GM18499 (cell line): ENCODE data around the gene PPP6R2.

Experiments used
- ATAC-seq: cut with Tn5 transposase; IDR thresholded peaks from one replicate; pipeline ENCODE4 v1.9.1; 2021; ENCODE audit warnings: moderate number of reproducible peaks; ENCODE audit not compliant: insufficient read depth, unreplicated experiment

PPP6R2 gene

DNA sequence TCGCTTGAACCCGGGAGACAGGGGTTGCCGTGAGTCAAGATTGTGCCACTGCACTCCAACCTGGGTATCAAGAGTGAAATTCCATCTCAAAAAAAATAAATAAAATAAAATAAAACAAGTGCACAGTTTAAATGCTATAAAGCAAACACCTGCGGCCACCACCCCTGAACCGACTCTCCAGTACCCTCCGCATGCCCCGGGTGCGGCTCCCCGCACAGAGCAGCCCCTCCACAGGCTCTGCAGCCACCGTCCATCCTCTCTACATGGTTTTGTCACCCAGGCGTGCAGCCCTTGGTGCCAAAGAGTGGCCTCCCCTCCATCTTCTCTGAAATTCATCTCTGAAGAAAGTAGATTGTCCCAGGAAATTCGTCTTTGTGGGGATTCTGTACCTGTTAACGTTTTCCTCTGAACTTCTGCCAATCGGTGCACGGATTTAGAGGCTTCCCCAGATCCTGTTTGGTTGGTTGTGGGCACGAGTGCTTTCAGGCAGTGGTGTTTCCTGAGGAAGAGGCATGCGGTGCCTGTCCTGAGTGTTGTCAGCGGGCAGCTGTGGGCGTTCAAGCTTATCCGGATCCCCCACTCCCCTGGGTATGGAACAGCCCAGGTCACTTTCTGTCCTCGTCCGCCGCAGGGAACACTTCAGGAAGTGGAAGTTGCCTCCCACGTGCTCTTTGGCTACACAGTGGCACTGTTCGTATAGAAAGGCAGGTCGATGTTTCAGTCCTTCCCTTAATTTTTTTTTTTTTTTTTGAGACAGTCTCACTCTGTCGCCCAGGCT, 147.6 kb downstream of the PPP6R2 start:
- ATAC-seq: no peak
